Right ventricle myocardium superior (tissue), 1 donor: ENCODE results near the gene NARF. TPM values are rescaled to one million over a fixed set of nuclear protein-coding genes. Genes with fewer than 3 reads are reported as not detected.

Experiments
- ATAC-seq: fragments of 200-7000 bp; cut with Tn5 transposase; one replicate; pipeline ENCODE4 v1.9.1; 2020; ENCODE audit warnings: mild to moderate bottlenecking; ENCODE audit not compliant: poor library complexity
- DNase-seq: peaks from one replicate; pipeline ENCODE4 v3.0.0-alpha.2; 2020
- intact Hi-C: fragments of 100-400 bp; cut with DNase I; formaldehyde crosslinking; loops from one replicate; pipeline ENCODE4 v1.11.2; 2022
- total RNA-seq: library from RNA; stranded (reverse); fragmentation: NEBNext Ultra II Directional; extraction: Animal tissue kit (Norgen Biotek cat#: 25700); gene quantifications from one replicate; pipeline ENCODE4 v1.2.1, GENCODE V29; 2021
- donor health status: DM: no; HTN: yes; CAD: no; lungs with severe emphysema.

Gene NARF
- total RNA-seq, 1 donor from 2014 or later = 73.4 TPM

DNA sequence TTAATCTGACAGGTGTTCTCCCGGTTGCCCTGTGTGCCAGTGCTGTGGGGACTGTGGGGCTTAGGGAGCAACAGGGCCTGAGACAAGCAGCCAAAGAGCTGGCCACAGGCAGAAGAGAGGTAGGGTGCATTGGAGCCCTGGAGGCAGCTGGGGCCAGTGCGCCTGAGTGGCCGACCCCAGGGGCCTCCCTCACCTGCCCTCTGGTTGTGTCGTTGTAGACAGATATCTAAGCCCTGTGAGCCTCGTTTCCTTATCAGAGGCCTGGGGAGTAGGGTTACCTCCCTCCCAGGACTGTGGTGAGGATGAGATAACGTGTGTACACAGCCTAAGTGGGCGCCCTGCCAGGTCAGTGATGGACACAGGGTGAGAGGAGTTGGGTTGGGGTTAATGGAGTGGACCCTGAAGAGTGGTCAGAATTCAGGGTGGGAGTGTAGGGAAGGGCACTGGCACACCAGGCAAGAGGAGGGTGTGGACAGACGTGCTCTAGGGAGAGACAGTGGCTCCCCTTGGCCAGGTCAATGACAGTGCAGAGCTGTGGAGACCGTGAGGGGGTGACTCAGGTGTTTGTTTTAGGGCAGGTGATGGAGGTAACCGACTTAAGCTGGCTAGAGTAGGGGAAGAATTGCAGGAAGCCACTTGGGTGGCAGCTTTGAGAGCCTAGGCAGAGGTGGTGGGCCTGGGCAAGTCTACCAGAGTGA is 3.4 kb downstream of the NARF start:
- intact Hi-C loops = no loop called here
- no peak for ATAC-seq
- DNase-seq = no peak

- intact Hi-C loops = no loop called here
- ATAC-seq (no peak), DNase-seq (no peak)
These were observed 4.8 kb downstream of the NARF start for GRCh38 chr17:82463391-82463790.

- intact Hi-C loops = no loop called here
- ATAC-seq = peak; percentile 56
- no peak for DNase-seq
These were observed 5.5 kb downstream of the NARF start for GRCh38 chr17:82463925-82464566.

GRCh38 chr17:82464567-82464929 is 6.0 kb downstream of the NARF start:
- DNase-seq (no peak), ATAC-seq (no peak)
- intact Hi-C loops = no loop called here

DNA sequence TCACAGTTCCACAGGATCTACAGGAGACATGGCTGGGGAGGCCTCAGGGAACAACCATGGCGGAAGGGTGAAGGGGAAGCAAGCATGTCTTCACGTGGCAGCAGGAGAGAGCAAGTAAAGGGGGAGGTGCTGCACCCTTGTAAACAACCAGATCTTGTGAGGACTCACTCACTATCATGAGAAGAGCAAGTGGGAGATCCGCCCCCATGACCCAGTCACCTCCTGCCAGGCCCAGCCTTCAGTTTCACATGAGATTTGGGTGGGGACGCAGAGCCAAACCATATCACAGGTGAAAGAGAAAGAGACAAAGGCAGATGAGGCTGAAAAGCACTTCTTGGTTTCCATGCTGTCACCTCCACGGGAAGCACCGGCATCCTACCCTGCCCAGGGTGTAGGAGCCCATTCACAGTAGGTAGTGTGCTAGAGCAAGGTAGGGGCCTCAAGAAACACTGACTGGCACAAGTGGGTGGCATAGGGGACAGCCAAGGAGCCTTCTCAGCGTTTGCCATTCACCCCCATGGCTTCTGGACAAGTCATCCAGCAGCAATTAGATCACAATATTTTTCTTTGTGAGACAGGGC is 6.6 kb downstream of the NARF start:
- intact Hi-C loops = no loop called here
- DNase-seq = no peak
- ATAC-seq = no peak

DNA sequence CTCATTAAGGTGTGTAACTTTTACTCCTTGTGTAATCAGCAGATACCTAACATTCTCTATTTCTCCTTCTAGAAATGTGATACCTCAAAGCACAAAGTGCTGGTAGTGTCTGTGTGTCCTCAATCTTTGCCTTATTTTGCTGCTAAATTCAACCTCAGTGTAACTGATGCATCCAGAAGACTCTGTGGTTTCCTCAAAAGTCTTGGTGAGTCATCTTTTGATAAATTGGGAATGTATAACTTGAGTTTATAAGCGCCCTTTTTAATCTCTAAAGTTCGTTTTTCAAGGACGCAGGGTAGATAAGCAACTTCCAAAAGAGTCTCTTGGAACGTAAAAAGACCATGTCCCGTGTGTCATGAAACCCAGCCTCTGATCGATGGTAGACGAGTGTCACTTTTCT is 10.2 kb downstream of the NARF start:
- intact Hi-C loops = no loop called here
- DNase-seq = no peak
- ATAC-seq = no peak

DNA sequence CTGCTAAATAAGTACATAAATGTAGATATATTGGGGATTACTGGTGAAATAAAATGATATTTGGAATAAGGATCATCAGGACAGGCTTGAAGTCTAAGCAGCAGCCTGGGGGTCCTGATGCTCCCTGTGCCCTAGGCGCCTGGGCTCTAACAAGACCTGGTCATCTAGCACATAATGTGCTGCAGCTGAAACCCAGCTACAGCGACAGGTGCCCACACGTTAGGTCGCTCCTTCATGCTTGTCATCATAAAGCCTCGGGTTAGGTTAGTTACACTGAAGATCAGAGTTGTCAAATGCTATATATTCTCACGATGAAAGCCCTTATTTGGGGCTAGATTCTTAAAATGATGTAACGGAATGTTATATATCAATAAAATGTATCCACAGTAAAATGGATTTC is 11.5 kb downstream of the NARF start:
- no peak for ATAC-seq

DNA sequence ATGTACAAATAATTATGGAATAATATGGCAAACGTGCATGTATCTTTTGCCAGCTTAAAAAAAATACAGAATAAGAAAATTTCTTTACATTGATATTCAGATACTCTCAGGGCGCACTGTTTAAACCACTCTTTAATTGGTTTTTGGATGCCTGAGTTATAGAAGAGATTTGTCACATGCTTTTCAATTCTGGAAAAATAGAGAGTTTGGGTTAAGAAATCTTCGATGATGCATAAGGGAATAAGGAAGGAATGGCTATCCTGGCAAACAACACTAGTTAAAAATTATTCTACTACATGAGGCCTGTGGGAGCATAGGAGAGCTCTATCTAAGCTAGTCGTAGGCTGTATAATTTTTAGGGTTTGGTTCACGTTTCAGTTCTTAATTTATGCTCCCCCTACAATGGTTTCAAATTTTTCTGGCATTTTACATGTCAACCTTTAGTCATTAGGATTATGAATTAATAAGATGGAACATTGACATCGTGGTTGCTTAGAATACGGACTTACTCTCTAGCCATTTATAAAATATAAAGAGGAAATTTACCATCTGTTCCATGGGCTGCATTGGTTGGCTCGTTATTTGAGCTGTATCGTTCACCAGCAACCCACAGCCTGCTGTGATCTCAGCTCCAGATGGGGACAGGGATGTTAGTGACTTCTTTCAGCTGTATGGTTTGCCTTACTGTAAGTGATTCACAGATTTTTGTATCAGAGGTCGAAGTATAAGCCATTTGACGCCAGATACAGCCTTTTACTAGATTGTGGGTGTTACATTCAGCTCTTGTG is 15.9 kb downstream of the NARF start:
- no peak for ATAC-seq
- DNase-seq = no peak
- intact Hi-C loops = no loop called here

More for the DNA sequence above, 11.5 kb downstream of the NARF start:
- intact Hi-C loops = no loop called here
- DNase-seq = no peak

DNA sequence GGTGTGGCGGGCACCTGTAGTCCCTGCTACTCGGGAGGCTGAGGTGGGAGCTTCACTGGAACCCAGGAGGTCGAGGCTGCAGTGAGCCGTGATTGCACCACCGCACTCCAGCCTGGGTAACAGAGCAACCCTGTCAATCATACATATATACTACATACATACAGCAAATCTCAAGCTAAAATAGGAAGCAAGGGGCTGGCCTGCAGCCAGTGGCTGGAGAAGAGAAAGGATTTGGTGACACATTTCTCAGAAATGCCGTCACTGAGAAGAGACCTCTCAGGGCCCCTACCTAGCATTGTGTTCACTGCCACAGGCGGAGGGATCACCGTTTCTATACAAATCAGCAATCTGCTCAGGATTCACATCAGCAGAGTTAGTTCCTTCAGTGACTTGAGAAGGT is 16.9 kb downstream of the NARF start:
- DNase-seq (no peak), ATAC-seq (no peak)
- intact Hi-C loops = no loop called here

DNA sequence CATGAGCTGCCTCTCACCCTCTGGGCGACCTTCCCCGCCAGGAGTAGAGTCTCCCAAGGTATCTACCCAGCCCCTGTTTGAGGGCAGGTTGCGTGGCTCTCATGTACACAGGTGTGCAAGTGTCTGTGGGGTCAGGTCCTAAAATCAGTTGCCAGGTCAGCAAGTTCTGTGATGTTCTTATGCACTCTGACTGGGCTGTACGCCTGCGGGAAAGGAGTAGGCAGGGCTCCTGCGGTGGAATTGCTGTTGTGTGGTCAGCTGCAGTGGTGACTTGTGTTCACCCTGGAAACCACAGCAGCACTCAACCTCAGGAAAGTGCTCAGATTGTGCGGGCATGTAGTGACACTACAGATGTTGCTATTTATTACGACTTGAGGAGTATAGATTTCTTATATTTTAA is 19.4 kb downstream of the NARF start:
- no peak for DNase-seq
- intact Hi-C loops = no loop called here
- ATAC-seq = no peak

DNA sequence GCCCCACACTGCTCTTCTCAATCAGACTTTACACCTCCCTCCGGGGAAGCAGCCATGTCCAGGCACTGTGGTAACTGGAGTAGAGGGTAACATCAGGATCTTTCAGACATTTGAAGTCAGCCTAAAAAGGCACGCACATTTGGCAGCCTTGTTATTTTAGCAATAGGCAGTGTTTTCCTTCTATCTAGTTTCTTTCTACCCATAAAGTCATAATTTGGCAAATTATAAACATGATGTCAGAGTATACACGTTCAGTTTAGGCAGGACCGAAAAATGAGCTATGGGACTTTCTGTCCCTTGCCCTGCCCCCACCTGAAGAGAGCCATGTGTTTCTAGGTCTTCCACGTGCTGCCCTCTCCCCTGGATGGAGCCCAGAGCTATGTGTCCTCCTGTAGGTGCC is 21.1 kb downstream of the NARF start:
- intact Hi-C loops = no loop called here
- ATAC-seq (no peak), DNase-seq (no peak)

DNA sequence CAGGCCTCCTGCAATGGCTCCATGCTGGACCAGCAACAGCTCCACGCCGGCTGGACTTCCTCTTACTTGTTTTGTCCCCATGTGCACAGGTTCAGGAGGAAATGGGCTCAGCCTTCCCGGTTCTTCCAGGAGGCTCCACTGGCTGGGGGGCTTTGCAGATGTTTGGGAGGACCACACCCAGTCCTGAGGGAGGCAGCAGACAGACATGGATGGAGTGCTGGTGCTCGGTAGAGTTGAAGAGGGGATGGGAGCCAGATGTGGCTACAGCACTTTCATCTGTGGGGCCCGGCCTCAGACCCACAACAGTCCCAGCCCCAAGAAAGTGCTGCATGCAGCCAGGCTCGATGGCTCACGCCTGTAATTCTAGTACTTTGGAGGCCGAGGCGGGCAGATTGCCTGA is 21.8 kb downstream of the NARF start:
- intact Hi-C loops = no loop called here
- no peak for DNase-seq
- ATAC-seq = no peak

DNA sequence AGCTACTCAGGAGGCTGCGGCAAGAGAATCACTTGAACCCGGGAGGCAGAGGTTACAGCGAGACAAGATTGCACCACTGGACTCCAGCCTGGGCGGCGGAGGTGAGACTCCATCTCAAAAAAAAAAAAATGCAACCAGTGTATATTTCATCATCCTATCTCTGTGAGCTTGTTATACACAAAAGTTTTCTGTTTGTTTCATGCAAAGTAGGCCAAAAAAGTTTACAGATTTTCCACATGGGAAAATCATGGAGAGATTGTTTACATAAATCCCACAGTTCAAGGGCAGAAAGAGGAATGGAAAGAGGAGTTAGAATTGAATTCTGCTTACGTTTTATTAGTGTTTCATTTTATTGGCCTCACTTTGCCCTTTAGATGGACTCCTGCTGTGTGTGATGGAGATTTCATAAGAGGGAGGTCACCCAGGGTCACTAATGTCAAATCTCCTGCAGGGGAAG is 24.7 kb downstream of the NARF start:
- intact Hi-C loops = no loop called here
- ATAC-seq = no peak
- DNase-seq = no peak

DNA sequence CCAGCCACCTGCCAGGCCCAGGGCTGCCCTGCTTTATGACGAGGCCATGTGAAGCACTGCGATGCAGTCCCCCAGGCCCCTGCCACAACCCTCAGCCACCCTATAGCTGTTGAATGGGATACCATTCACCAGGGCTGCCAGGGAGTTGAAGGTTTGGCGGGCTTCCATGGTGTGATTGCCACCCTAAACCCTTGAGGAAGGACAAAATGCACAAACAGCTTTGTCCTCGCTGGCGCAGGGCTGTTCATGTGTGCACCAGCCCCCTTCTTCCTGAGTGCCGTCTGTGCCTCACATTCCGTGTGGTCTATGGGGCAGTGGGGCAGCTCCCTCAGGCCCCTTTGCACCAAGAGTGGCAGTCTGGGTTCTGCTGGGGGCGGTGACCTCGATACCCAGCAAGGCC is 25.3 kb downstream of the NARF start:
- ATAC-seq (peak; percentile 50), DNase-seq (no peak)
- intact Hi-C loops = no loop called here

GRCh38 chr17:82486231-82487094 is 27.9 kb downstream of the NARF start:
- intact Hi-C loops = no loop called here
- no peak for DNase-seq
- ATAC-seq = no peak

- DNase-seq = peak; percentile 69
- ATAC-seq = peak; percentile 76
- intact Hi-C loops = no loop called here
These were observed 29.4 kb downstream of the NARF start for GRCh38 chr17:82487910-82488309.

GRCh38 chr17:82489117-82489516 is 30.6 kb downstream of the NARF start:
- ATAC-seq = peak; percentile 91
- intact Hi-C loops = no loop called here
- peak; percentile 86 for DNase-seq

GRCh38 chr17:82489851-82490511 is 31.4 kb downstream of the NARF start:
- ATAC-seq (no peak), DNase-seq (no peak)
- intact Hi-C loops = loop anchor here (10.0 kb wide), 1 partner anchor 55 kb away; no protein-coding TSS in a partner anchor
